ES-I3 (cell line): ENCODE results near the gene LIX1.
"Not testable (repeated sequence)": the region's sequence is repeated elsewhere in the genome, so short reads cannot be mapped to it uniquely, and the experiment has no call there.

Experiments
- H3K36me3 ChIP-seq: 2 replicates; pipeline ENCODE4 v1.6.1; 2013; ENCODE audit warnings: mild to moderate bottlenecking, low read length, control low read depth, moderate library complexity; ENCODE audit not compliant: insufficient read depth
- H3K4me1 ChIP-seq: 2 replicates; pipeline ENCODE4 v1.6.1; 2013; ENCODE audit warnings: mild to moderate bottlenecking, control low read depth, low read length; ENCODE audit not compliant: insufficient read depth
- H3K9ac ChIP-seq: 2 replicates; pipeline ENCODE4 v1.6.1; 2013; ENCODE audit warnings: low read depth, mild to moderate bottlenecking, low read length, moderate library complexity
- H3K9me3 ChIP-seq: 2 replicates; pipeline ENCODE4 v1.6.1; 2013; ENCODE audit warnings: mild to moderate bottlenecking, low read length, moderate library complexity; ENCODE audit not compliant: control insufficient read depth, insufficient read depth

The LIX1 gene

GRCh38 chr5:97142521-97143254 lies at the start of gene LIX1:
LIX1 (minus strand) TSS chr5:97142611; CDS start chr5:97142576, 35 bp downstream.
- Histone ChIP-seq H3K36me3 (no peaks in the 10 kb centered on the region), H3K9me3 (no peaks in the 10 kb centered on the region), H3K9ac (no peak within 1 kb of the TSS), H3K4me1 (peaks cover 9% of the 10 kb centered on the region)

GRCh38 chr5:97191893-97192292 lies 49.5 kb upstream of the LIX1 start:
- H3K36me3 ChIP-seq = no peaks in the 10 kb centered on the region
- H3K9ac ChIP-seq = no peak overlapping the region
- H3K4me1 ChIP-seq = no peaks in the 10 kb centered on the region
- no peaks in the 10 kb centered on the region for H3K9me3 ChIP-seq

GRCh38 chr5:97189523-97189922 lies 47.1 kb upstream of the LIX1 start:
- not testable (repeated sequence) for H3K9ac ChIP-seq, H3K9me3 ChIP-seq, H3K36me3 ChIP-seq, H3K4me1 ChIP-seq

- H3K9ac ChIP-seq = peak overlapping the region; percentile 87; the same call in 1 of the 2 replicates
- no peaks in the 10 kb centered on the region for H3K4me1 ChIP-seq
- no peaks in the 10 kb centered on the region for H3K9me3 ChIP-seq
- H3K36me3 ChIP-seq = no peaks in the 10 kb centered on the region
Observed at GRCh38 chr5:97183930-97184213, 41.5 kb upstream of the LIX1 start.

- H3K9ac ChIP-seq = peak within 1 kb of the TSS; percentile 87
- H3K36me3 ChIP-seq = no peaks in the 10 kb centered on the region
- H3K4me1 ChIP-seq = no peaks in the 10 kb centered on the region
- no peaks in the 10 kb centered on the region for H3K9me3 ChIP-seq
Observed at GRCh38 chr5:97183100-97183929, 40.9 kb upstream of the LIX1 start, which contains the start of gene RIOK2. RIOK2 (minus strand) TSS chr5:97183247; CDS start chr5:97183191, 56 bp downstream.

GRCh38 chr5:97182571-97183099 lies 40.2 kb upstream of the LIX1 start:
- Histone ChIP-seq H3K4me1 (no peaks in the 10 kb centered on the region), H3K9ac (peak overlapping the region; percentile 87), H3K36me3 (peaks cover 2% of the 10 kb centered on the region), H3K9me3 (no peaks in the 10 kb centered on the region)

- Histone ChIP-seq H3K4me1 (no peaks in the 10 kb centered on the region), H3K9ac (peak overlapping the region; percentile 87; the same call in 1 of the 2 replicates), H3K9me3 (no peaks in the 10 kb centered on the region), H3K36me3 (peaks cover 4% of the 10 kb centered on the region)
Observed at GRCh38 chr5:97181856-97182545, 39.6 kb upstream of the LIX1 start.

- H3K9me3 ChIP-seq, H3K36me3 ChIP-seq, H3K4me1 ChIP-seq, H3K9ac ChIP-seq: not testable (repeated sequence)
Observed at GRCh38 chr5:97179457-97179856, 37.0 kb upstream of the LIX1 start.

- Histone ChIP-seq H3K9ac (no peak overlapping the region), H3K9me3 (no peaks in the 10 kb centered on the region), H3K36me3 (peaks cover 16% of the 10 kb centered on the region), H3K4me1 (no peaks in the 10 kb centered on the region)
Observed at GRCh38 chr5:97172227-97172626, 29.8 kb upstream of the LIX1 start.

GRCh38 chr5:97171703-97172102 lies 29.3 kb upstream of the LIX1 start:
- Histone ChIP-seq H3K36me3 (peaks cover 13% of the 10 kb centered on the region; the same call in 1 of the 2 replicates), H3K9me3 (no peaks in the 10 kb centered on the region), H3K4me1 (no peaks in the 10 kb centered on the region), H3K9ac (no peak overlapping the region)

GRCh38 chr5:97167435-97167834 lies 25.0 kb upstream of the LIX1 start:
- Histone ChIP-seq H3K9me3 (no peaks in the 10 kb centered on the region), H3K4me1 (no peaks in the 10 kb centered on the region), H3K36me3 (peaks cover 10% of the 10 kb centered on the region; the same call in 1 of the 2 replicates), H3K9ac (no peak overlapping the region)

GRCh38 chr5:97165726-97166125 lies 23.3 kb upstream of the LIX1 start:
- Histone ChIP-seq H3K36me3 (peaks cover 8% of the 10 kb centered on the region; the same call in 1 of the 2 replicates), H3K4me1 (no peaks in the 10 kb centered on the region)

GRCh38 chr5:97164846-97165245 lies 22.4 kb upstream of the LIX1 start:
- H3K4me1 ChIP-seq = no peaks in the 10 kb centered on the region
- peaks cover 13% of the 10 kb centered on the region; the same call in 1 of the 2 replicates for H3K36me3 ChIP-seq
- H3K9me3 ChIP-seq = no peaks in the 10 kb centered on the region
- H3K9ac ChIP-seq = no peak overlapping the region

More at GRCh38 chr5:97165726-97166125, 23.3 kb upstream of the LIX1 start:
- Histone ChIP-seq H3K9ac (no peak overlapping the region), H3K9me3 (no peaks in the 10 kb centered on the region)

GRCh38 chr5:97163790-97164285 lies 21.4 kb upstream of the LIX1 start:
- no peak overlapping the region for H3K9ac ChIP-seq
- no peaks in the 10 kb centered on the region for H3K9me3 ChIP-seq
- no peaks in the 10 kb centered on the region for H3K4me1 ChIP-seq
- H3K36me3 ChIP-seq = peaks cover 16% of the 10 kb centered on the region; the same call in 1 of the 2 replicates
